Measurements from ENCODE around the gene LIPI.

LIPI gene

DNA sequence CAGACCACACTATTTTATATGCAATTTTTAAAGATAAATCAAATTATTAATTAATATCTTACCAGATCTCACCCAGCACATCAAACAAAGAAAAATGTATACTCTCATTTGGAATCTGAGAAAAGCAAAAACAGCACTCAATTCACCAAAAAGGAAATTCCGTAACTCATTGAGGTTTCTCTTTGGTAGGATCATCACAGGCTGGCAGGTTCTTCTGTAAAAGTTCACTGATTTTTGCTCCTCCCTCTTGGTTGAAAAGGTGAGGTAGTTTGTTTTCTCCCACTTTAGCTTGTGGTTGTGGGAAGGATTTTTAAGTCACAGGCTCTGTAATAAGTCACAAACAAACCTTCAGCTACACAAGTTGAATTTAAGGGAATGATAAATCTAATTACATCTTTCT is at the start of gene LIPI:
Gene LIPI (minus strand): TSS at position 218 of the 400 bp plus-strand sequence. CDS start 110 bp downstream, at position 108.
- DNase-seq: no peak

DNA sequence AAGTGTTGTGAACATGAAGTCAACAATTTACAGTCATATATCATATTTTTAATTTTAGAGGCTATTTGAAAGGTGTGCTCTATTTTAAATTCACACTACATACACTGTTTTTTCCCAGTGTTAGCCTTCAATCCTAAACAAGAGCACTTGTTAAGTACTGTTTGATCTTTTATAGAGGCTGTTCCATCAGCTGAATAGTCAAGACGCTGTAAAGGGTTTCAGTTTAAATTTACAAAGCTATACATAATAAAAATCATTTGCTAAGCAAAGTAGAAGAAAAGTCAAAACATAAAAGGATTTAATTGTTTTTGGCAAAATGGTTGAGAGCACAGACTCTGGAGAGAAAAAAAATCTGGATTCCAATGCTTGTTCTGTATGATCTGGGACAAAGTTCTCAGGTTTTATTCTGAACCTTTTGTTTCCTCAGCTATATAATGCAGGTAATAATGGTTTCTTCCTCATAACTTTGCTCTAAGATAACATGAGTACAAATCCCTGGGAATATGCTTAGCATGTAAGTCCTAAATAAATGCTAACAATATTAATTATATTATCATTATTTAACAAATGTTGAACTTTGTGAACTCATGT is 49.5 kb upstream of the LIPI start:
- DNase-seq: no peak

DNA sequence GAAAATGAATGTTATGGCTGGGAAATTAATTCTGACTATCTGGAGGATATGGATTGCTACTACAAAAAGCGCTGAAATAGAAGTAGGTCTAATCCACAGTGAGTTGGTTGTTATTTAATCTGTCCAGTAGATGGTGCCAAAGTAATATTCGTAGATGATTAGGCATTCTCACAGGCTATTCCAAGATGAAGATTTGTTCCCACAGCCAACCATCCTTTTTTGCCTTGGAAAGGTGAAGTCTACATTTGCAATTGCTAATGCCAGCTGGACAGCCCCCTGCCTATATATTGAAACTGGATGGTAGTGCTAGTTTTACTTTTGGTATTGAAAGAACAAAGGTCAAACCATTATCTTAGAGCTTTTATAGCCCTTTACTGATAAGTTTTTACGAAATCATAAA is 49.0 kb upstream of the LIPI start:
- peak; percentile 79 for DNase-seq

DNA sequence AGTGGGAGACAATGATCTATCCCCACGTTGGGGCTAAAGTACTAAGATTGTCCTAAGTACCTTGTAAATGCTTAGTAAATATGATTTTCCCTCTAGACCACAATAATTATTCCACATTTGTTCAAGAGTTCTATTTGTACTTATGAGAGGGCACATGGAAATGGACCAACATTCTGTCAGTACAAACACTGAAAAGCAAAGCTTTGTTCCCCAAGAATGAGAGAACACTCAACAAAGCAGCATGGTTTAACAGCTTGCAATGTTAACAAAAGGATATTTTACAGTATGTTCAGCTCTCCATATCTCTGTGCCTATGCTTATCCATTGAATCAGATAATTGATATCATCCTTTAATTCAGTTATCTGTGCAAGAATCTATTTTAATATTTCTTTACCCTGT is 40.6 kb upstream of the LIPI start:
- no peak for DNase-seq

DNA sequence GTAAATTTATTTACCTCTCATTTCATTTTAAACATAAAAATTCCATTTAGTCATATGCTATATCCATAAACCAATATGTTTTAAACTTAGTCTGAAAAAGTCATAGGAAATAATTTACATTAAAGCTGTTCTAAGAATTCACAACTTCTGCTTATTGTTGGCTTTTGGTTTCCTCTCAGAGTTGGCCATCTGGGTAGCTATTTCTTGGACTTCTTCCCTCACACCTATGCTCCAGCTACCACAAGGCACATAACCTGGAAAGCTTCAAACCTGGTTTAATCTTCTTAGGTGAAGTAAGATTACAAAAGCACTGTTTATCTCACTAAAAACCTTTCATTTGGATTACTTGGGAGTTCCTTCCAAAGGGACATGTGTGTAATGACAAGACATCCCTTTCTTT is 35.0 kb upstream of the LIPI start:
- DNase-seq: peak; percentile 45

DNA sequence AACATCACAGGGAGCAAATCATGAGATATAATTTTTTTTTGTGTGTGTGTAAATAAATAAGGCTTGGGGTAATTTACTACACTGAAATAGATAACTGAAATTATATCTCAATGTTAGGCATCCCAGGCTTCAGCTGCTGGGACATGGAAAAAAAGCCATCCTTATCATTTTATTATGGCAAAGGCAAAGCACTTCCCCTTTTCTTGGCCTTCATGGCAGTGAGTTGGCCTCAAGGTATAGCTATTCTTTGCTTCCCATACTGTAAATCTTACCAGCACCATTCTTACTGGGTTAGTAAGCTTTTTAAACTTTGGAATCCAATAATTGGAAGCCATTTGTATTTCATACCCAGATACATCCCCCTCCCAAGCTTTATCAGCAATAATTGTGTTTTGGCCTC is 34.2 kb upstream of the LIPI start:
- DNase-seq: no peak

DNA sequence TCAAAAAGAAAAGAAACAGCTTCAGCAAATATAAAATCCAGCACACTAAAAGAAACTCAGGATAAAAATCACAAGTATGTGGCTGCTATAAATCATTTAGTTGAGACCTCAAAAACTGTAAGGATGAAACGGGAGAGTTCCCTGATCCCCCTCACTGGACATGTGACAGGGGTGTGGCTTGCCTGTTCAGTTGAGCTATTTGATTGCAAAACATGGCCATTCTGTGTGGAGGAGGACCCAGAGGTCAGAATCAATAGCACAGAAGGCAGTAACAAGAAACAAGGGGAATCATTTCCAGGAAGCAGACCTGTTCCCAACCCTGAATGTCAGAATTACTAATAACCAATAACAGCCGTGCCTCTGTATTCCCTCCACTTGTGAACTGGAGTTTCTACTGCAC is 33.1 kb upstream of the LIPI start:
- no peak for DNase-seq

DNA sequence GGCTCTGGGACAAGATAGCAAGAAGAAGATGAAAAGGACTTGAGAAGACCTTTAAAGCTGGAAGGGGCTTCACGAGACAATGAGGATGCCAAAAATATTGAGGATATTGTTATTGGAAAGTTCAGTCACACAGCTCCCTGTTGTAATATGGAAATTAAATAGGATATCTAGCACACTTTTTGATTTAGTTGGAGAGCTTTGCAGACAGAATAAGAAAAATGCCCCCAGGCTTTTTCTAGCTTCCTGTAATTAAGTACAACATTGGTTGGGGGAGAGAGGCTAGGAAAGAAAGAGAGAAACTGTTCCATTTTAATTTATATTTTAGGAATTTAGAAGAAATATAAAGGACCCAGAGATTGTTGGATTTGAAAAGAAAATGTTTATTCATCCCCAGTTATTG is 32.7 kb upstream of the LIPI start:
- no peak for DNase-seq

DNA sequence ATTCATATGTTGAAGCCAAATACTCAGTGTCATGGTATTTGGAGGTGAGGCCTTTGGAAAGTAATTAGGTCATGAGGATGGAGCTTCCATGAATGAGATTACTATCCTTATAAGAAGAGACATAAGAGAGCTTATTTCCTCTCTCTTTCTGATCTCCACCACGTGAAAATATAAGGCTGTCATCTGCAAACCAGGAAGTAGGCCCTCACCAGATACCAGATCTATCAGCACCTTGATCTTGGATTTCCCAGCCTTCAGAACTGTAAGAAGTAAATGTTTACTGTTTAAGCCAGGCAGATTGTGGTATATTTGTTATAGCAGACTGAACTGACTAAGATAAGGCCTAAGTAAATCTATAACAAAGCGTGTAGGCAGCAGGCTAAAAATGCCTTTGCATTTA is 30.5 kb upstream of the LIPI start:
- no peak for DNase-seq

DNA sequence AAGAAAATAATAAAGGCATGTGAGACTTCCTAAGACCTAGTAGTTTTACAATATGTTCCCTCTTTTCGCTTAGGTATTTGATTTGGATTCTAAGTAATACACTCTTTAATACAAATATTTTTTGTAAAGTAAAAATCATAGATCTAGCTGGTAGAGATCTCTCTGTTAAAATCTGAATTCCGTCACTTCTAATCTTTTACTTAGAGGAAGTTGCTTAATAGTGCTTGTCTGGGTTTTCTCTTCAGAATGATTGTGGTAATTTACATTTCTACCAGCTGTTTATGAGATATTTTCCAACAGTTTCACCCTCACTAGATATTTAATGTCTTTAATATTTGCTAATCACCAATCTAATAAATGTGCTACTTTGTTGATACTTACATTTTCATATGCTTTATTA is 28.5 kb upstream of the LIPI start:
- DNase-seq: no peak

DNA sequence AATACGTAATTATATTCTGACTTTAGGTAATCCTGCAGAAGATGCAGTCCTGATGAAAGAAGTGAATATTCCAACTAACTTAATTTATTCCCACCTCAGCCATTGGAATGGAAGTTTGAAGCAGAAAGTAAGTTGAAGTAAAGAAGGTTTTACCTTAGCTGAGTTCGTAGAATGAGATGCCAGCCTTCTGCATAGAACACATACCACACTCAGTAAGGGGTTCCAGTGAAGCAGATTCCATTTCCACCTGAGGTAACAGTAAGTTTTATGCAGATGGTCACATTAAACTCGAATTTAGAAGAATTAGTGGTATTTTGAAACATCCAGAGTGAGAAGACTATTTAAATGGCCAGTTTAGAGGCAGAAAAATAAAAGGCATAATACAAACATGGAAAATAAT is 25.4 kb upstream of the LIPI start:
- no peak for DNase-seq

DNA sequence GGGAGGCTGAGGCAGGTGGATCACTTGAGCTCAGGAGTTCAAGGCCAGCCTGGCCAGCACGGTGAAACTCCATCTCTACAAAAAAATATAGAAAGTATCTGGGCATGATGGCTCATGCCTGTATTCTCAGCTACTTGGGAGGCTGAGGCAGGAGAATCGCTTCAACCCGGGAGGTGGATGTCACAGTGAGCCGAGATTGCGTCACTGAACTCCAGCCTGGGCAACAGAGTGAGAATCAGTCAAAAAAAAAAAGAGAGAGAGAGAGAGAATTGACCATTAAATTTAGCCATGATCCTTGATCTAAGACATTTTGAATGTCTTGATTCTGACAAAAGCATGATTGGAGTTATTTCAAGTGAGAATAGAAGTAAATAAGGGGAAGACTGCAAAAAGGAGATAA is 24.3 kb upstream of the LIPI start:
- no peak for DNase-seq

DNA sequence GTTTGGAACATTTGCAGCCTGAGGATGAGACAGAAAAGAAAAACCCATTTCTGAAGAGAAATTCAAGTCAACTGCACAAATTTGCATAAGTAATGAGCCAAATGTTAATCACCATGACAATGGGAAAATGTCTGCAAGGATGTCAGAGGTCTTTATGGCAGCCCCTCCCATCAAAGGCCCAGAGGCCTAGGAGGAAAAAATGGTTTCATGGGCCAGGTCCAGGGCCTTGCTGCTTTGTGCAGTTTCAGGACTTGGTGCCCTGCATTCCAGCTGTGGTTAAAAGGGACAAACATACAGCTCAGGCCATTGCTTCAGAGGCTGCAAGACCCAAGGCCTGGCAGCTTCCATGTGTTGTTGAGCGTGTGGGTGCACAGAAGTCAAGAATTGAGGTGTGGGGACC is 18.6 kb upstream of the LIPI start:
- no peak for DNase-seq

DNA sequence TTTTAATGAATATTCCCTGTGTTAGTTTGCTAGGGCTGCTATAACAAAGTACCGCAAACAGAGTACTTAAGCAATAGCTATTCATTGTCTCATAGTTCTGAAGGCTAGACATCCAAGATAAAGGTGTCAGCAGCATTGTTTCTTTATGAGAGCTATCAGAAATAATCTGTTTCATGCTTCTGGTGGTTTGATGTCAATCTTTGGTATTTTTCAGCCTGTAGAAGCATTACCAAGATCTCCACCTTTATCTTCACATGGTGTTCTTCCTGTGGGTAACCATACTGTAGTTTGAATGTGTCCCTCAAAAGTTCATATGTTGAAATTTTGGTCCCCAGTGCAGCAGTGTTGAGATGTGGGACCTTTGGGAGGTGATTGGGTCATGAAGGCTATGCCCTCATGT is 12.6 kb upstream of the LIPI start:
- DNase-seq: no peak

DNA sequence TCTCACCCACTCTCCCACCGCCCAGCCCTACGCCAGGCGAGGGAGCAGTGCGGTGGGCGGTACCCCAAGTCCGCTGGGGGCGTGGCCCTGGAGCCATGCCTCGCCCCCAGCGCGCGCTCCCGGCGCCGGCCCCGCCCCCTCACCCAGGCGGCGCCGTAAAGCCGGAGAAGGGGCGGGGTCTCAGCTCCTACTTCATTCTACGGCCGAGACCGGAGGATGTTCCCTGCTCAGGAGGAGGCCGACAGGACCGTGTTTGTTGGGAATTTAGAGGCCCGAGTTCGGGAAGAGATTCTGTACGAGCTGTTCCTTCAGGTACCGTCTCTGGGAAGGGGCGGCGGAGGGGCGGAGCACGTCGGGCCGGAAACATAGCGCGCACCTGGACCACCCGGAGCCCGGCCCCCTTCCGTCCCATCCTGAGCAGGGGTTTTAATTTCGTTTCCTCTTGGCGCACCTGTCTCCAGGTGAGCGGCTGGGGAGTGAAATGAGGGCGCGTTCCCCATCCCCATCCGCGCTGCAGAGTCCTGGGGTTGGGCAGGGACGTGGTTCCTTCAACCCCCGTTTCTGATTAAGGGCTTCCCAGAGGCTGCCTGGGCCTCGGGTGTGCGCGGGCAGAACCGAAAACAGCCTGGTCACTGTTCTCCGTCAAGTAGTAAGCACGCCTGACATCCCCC is 5.4 kb upstream of the LIPI start, which contains the start of gene RBM11:
Gene RBM11 (plus strand): TSS at position 187 of the 671 bp plus-strand sequence. CDS start 30 bp downstream, at position 217.
- DNase-seq: peak; percentile 93

DNA sequence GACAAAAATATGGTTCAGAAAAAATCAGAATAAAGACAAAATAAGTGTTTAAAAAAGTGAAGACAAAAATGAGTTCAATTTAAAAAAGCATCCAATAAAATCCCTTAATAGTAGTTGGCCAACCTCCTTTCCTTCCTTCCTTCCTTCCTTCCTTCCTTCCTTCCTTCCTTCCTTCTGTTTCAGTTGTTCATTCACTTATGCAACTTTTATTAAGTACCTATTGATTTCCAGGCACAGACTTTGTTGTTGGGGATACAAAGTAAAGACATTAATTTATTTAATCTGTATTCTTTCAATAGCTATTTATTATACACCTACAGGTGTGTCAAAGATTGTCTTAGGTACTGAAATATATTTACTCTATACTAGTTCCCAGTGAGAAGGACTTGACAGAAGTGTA is 2.4 kb upstream of the LIPI start:
- DNase-seq: no peak

DNA sequence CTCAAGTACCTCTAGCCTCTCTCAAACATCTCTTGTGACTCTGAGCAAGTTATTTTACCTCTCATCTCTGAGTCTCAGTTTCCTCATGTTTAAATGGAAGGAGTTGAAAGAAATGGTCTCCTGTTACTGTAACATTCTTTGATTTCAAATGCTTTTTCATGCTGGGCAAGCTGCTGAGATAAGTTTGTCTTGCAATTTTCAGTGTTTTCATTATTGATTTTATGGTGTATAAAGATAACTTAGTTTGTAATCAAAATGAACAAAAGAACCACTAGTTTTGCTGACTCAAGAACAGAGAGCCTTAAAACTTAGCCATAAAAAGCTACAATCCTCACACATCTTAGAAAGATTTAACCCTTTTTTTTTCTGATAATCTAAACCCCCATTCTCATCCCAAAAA is 4.5 kb downstream of the LIPI start:
- DNase-seq: no peak

DNA sequence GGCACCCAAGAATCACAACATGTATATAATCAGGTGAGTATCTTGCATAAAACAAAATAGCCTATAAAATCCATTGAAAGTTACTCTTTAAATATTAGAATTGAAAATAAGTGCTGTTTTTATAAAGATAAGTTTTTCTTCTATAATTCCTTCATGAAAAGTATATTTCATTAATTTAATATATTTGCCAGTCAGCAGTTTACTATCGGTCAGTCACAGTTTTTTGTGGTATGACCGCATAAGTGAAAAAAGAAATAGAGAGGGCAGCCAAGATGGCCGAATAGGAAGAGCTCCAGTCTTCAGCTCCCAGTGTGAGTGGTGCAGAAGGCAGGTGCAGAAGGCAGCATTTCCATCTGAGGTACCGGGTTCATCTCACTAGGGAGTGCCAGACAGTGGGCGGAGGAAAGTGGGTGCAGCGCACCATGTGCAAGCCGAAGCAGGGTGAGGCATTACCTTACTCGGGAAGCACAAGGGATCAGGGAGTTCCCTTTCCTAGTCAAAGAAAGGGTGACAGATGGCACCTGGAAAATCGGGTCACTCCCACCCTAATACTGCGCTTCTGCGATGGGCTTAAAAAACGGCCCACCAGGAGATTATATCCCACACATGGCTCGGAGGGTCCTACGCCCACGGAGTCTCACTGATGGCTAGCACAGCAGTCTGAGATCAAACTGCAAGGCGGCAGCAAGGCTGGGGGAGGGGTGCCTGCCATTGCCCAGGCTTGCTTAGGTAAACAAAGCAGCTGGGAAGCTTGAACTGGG is 44.1 kb downstream of the LIPI start:
- DNase-seq: peak; percentile 52

DNA sequence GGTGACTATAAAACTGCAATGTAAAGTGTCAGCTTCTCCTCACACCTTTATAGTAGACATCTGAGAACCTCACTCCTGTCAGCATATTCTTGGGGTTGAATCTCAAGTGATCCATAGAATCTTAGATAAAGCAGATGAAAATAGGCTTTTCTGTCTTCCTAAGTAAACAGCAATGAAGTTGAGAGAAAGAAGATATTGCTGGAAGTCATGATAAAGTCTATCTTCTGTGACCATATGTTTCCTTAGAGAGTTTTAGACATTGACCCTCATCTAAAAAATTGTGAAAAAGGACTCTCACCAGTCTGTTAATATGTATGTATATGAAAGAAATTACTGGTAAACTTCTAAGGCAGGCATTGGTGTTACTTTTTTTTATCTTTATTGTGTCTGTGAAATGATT is 66.8 kb downstream of the LIPI start:
- no peak for DNase-seq

DNA sequence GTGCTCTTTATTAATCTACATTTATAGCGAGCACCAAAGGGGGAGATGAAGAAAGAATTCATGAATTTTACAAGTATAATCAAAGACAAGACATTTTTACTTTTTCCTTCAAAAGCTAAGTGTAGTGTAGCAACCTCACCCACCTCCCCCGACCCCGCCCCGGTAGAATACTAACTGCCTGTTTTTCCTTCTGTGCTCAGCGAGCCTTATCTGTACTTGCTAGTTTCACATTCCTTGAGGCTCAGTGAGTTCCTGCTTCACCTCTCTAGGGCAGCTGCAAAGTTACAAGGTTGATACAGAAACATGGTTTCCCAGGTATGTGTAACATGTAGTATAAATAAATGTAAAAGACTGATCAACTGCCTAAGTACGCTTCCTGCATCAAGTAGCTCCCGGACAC is 86.5 kb downstream of the LIPI start:
- no peak for DNase-seq

DNA sequence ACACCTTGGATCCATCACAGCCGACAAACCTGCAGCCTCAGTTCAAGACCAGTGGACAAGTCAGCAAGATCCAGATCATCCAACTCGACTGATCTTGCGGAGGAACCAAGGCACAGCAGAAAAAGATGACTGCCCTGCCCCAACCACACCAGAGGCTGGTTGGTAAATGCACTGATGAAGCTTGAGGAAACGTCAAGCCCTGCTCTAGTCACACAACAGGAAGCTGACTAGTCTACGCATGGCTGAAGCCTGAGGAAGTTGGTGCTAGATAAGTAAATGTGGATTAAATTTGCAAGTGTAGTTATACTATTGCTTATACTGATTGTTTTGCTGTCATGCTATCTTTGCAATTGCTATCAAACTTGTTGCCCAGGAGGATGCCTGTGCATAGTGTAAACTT is 89.0 kb downstream of the LIPI start:
- no peak for DNase-seq

DNA sequence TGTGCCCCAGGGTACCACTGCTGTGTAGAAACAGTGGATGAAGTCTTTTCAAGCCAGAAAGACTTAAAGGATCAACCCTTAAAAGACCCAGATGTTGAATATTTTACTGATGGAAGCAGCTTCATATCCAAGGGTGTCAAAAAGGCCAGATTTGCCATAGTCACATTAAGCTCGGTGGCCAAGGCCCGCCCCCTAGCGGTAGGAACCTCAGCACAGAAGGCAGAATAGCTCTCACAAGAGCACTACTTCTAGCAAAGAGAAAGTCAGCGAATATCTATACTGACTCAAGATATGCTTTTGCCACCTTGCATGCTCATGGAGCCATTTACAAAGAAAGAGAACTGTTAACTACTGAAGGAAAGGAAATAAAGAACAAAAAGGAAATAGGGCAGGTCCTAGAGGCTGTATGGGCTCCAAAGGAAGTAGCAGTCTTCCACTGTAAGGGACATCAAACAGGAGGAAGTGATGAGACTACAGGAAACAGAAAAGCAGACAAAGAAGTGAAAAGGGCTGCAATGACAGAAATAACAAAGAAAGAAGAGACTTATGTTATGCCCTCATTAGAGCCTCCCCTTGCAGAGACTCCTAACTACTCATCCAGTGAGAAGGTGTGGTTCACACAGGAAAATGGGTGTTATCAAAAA is 90.5 kb downstream of the LIPI start:
- DNase-seq: peak; percentile 64

DNA sequence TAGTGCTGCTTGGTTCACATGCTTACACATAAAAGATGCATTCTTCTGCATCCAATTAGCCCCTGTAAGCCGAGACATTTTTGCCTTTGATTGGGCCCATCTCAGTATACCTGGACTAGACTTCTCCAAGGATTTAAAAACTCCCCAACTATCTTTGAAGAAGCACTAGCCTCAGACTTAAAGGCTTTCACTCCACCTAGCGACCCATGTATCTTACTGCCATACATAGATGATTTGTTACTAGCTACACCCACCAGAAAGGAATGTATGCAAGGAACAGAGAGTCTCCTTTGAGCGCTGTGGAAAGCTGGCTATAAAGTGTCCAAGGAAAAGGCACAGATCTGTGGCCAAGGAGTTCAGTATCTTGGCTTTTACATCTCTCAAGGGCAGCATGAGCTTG is 91.7 kb downstream of the LIPI start:
- peak; percentile 36 for DNase-seq

DNA sequence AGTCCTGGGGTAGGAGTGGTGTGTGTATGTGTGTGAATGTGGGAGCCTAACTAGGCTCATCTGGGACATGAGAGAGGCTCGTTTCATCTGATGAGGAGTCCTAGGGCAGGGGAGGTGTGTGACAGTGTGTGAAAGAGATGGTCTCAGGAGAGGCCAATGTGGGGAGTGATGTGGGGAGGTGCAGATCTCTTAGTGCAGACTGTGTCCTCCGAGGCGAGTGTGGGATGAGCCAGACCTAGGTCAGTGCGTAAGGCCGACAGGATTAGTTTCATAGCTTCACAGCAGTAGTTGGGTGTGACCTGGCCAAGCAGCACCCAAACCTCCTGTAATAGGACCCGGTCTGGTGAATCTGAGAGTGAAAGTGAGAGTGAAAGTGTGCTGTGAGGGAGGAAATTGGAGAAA is 94.7 kb downstream of the LIPI start:
- DNase-seq: no peak
